GM08714 (cell line): ENCODE results near the gene MGAT4B.
"Not testable (repeated sequence)": the region's sequence is repeated elsewhere in the genome, so short reads cannot be mapped to it uniquely, and the experiment has no call there.

Experiments used
- H3K4me3 ChIP-seq: fragments of 200-500 bp; sonication (Bioruptor generic); 2 replicates; pipeline ENCODE4 v1.5.1; 2014; ENCODE audit warnings: mild to moderate bottlenecking, low read length, inconsistent platforms
- ZNF274 ChIP-seq: IDR thresholded peaks from 2 replicates; pipeline ENCODE4 v1.6.1; 2012; ENCODE audit warnings: mild to moderate bottlenecking, low read depth, low read length

Gene MGAT4B

GRCh38 chr5:179806250-179807048, at the start of gene MGAT4B:
TSS of gene MGAT4B (minus strand) at chr5:179806866. CDS start at chr5:179806583, 283 bp downstream.
- peak within 1 kb of the TSS; percentile 89 for H3K4me3 ChIP-seq
- no peak for TF ChIP-seq ZNF274

DNA sequence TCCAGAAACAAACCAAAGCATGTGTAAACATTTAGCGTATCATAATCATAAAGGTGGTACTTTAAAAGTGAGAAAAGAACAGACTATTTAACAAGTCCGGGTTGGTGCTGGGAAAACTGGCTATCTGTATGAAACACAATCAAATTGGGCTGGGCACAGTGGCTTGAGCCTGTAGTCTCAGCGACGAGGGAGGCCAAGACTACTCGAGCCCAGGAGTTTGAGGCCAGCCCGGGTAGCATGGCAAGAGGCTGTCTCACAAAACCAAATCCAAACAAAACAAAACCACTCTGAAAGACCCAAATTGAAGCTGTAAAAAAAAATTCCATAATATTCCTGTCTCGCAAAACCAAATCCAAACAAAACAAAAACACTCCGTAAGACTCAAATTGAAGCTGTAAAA, 47.7 kb upstream of the MGAT4B start:
- no peak overlapping the region for H3K4me3 ChIP-seq
- TF ChIP-seq ZNF274: no peak

GRCh38 chr5:179852993-179853547, 46.4 kb upstream of the MGAT4B start:
- no peak for TF ChIP-seq ZNF274
- no peak overlapping the region for H3K4me3 ChIP-seq

- no peak for TF ChIP-seq ZNF274
- H3K4me3 ChIP-seq: no peak overlapping the region
Measured at GRCh38 chr5:179841621-179842020, 35.0 kb upstream of the MGAT4B start.

GRCh38 chr5:179840766-179841165, 34.1 kb upstream of the MGAT4B start:
- no peak overlapping the region for H3K4me3 ChIP-seq
- TF ChIP-seq ZNF274: no peak

GRCh38 chr5:179840321-179840720, 33.7 kb upstream of the MGAT4B start:
- H3K4me3 ChIP-seq: no peak overlapping the region
- TF ChIP-seq ZNF274: no peak

DNA sequence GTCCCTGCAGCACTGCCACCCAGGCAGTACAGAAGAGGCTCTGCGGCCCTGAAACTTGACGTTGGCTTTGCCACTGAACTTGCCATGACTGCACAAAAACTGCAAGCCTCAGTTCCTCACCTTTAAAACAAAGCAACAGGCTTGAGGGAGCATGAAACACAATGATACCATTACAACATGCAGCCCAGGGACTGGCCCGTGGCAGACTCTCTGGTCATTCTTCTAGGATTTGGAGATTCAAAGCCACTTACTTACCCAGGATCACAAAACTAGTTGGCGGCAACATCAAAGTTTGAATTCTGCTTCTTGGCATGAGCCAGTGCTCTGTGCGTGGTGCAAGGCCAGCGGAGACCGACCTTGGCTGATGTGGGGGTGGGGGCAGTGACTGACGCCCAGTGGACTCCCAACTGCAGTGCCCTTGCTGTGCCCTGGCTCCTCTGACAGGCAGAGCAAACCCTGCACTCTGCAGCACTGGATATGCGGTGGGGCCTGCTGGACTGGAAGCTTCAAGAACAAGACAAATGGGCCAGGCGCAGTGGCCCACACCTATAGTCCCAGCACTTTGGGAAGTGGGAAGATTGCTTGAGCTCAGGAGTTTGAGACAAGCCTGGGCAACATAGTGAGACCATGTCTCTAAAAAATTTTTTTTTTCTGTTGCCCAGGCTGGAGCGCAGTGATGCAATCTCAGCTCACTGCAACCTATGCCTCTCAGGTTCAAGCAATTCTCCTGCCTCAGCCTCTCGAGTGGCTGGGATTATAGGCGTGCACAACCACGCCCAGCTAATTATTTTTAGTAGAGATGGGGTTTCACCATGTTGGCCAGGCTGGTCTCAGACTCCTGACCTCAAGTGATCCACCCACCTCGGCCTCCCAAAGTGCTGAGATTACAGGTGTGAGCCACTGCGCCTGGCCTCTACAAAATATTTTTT, 32.9 kb upstream of the MGAT4B start:
- no peak for TF ChIP-seq ZNF274

DNA sequence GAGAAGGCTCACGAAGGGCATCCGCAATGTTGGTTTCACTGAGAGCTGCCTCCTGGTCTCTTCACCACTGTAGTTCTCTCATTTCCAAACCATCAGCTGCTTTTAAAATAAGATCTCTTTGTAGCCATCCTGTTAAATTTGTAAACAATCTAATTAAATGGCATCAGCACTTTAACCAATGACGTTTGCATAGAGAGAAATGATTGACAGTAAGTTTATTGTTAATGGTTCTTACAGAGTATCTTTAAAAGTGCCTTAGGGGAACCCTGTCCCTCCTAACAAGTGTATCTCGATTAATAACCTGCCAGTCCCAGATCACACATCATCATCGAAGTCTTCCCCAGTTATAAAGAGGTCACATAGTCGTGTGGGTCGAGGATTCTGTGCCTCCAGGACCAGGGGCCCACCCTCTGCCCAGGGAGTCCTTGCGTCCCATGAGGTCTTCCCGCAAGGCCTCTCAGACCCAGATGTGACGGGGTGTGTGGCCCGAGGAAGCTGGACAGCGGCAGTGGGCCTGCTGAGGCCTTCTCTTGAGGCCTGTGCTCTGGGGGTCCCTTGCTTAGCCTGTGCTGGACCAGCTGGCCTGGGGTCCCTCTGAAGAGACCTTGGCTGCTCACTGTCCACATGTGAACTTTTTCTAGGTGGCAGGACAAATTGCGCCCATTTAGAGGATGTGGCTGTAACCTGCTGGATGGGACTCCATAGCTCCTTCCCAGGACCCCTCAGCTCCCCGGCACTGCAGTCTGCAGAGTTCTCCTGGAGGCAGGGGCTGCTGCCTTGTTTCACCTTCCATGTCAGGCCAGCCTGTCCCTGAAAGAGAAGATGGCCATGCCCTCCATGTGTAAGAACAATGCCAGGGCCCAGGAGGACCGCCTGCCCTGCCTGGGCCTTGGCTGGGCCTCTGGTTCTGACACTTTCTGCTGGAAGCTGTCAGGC, 30.7 kb upstream of the MGAT4B start:
- no peak for TF ChIP-seq ZNF274
- no peak overlapping the region for H3K4me3 ChIP-seq

More for the DNA sequence above, 32.9 kb upstream of the MGAT4B start:
- H3K4me3 ChIP-seq: no peak overlapping the region

DNA sequence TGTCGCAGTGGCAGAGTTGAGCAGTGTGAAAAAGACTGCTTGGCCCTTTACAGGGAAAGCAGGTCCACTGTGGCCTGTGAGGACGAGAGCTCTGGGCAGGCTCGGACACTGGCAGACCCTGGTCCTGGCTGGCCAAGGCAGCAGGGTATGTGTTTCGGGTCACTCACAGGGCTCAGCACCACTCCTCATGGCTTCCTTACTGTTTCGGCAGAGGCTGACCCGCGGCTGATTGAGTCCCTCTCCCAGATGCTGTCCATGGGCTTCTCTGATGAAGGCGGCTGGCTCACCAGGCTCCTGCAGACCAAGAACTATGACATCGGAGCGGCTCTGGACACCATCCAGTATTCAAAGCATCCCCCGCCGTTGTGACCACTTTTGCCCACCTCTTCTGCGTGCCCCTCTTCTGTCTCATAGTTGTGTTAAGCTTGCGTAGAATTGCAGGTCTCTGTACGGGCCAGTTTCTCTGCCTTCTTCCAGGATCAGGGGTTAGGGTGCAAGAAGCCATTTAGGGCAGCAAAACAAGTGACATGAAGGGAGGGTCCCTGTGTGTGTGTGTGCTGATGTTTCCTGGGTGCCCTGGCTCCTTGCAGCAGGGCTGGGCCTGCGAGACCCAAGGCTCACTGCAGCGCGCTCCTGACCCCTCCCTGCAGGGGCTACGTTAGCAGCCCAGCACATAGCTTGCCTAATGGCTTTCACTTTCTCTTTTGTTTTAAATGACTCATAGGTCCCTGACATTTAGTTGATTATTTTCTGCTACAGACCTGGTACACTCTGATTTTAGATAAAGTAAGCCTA, 29.8 kb upstream of the MGAT4B start:
- no peak for TF ChIP-seq ZNF274
- no peak overlapping the region for H3K4me3 ChIP-seq

GRCh38 chr5:179834871-179835270, 28.2 kb upstream of the MGAT4B start:
- not testable (repeated sequence) for H3K4me3 ChIP-seq

DNA sequence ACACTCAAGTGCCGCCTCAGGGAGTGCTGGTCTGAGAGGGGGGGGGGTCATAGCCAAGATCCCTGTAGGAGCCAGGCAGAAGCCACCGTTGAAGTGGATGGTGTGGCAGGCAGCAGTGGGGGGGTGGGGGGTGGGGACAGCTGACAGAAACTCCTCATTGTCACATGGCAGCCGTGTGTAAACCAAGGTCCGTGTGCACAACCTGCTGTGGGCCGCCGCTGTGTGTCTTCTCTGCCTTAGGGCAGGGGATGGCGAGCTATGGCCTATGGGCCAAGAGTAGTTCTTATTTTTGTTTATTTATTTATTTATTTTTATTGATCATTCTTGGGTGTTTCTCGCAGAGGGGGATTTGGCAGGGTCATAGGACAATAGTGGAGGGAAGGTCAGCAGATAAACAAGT, 27.5 kb upstream of the MGAT4B start:
- TF ChIP-seq ZNF274: no peak
- no peak overlapping the region for H3K4me3 ChIP-seq

GRCh38 chr5:179833709-179834070, 27.0 kb upstream of the MGAT4B start:
- no peak overlapping the region for H3K4me3 ChIP-seq
- TF ChIP-seq ZNF274: no peak
